Osteoblast (primary cell): ENCODE data around the gene SAMD8. TPM values are rescaled to one million over a fixed set of nuclear protein-coding genes. Genes with fewer than 3 reads are reported as not detected.
"Not testable (repeated sequence)": the region's sequence is repeated elsewhere in the genome, so short reads cannot be mapped to it uniquely, and the experiment has no call there.

ENCODE experiments used
- DNase-seq: peaks from one replicate; pipeline ENCODE4 v3.0.0; 2011; ENCODE audit warnings: low spot score, mixed read lengths; ENCODE audit not compliant: insufficient read length; ENCODE audit errors: missing footprints
- H2AFZ ChIP-seq: 2 replicates; pipeline ENCODE4 v1.6.0; 2011; ENCODE audit warnings: mild to moderate bottlenecking, low read length
- H3K27ac ChIP-seq: 2 replicates; pipeline ENCODE4 v1.5.1; 2011; ENCODE audit warnings: mild to moderate bottlenecking, low read depth, low read length, moderate library complexity
- H3K27me3 ChIP-seq: 2 replicates; pipeline ENCODE4 v1.6.0; 2012; ENCODE audit warnings: mild to moderate bottlenecking, control low read depth, inconsistent platforms, low read length, moderate library complexity; ENCODE audit not compliant: insufficient read depth
- H3K36me3 ChIP-seq: 2 replicates; pipeline ENCODE4 v1.5.1; 2011; ENCODE audit warnings: mild to moderate bottlenecking, low read length, control low read depth, moderate library complexity; ENCODE audit not compliant: insufficient read depth
- H3K4me1 ChIP-seq: 2 replicates; pipeline ENCODE4 v1.5.1; 2011; ENCODE audit warnings: mild to moderate bottlenecking, low read length, control low read depth, moderate library complexity; ENCODE audit not compliant: insufficient read depth
- H3K4me2 ChIP-seq: 2 replicates; pipeline ENCODE4 v1.6.0; 2011; ENCODE audit warnings: mild to moderate bottlenecking, low read length; ENCODE audit not compliant: insufficient read depth
- H3K4me3 ChIP-seq: fragments of 200-600 bp; sonication (generic); 3 replicates; pipeline ENCODE4 v1.5.1; 2012; ENCODE audit warnings: mild to moderate bottlenecking, low read length, inconsistent platforms; ENCODE audit not compliant: insufficient read depth
- H3K79me2 ChIP-seq: 2 replicates; pipeline ENCODE4 v1.6.0; 2012; ENCODE audit warnings: mild to moderate bottlenecking, low read length, control low read depth, inconsistent platforms; ENCODE audit not compliant: insufficient read depth
- H3K9me3 ChIP-seq: 2 replicates; pipeline ENCODE4 v1.5.1; 2011; ENCODE audit warnings: low read depth, low read length, control low read depth
- H4K20me1 ChIP-seq: 2 replicates; pipeline ENCODE4 v1.6.0; 2012; ENCODE audit warnings: mild to moderate bottlenecking, low read length, control low read depth; ENCODE audit not compliant: insufficient read depth
- CTCF ChIP-seq: IDR thresholded peaks from 2 replicates; pipeline ENCODE4 v1.5.1; 2011; ENCODE audit warnings: mild to moderate bottlenecking, low read depth, low read length, moderate library complexity; ENCODE audit errors: extremely low read depth
- total RNA-seq: library from RNA; depleted of rRNA; stranded (reverse); fragments of >200 nt; gene quantifications from 2 replicates; pipeline ENCODE4 v1.2.3, GENCODE V29; 2012

Gene SAMD8
- total RNA-seq, 1 donor: 31.5 TPM

GRCh38 chr10:75129537-75129936, 18.1 kb downstream of the SAMD8 start:
- no peaks in the 10 kb centered on the region for H3K9me3 ChIP-seq
- peaks cover 9% of the 10 kb centered on the region for H3K4me1 ChIP-seq
- H3K4me3 ChIP-seq: no peak overlapping the region
- no peak overlapping the region for H3K4me2 ChIP-seq
- H3K79me2 ChIP-seq: peaks cover 76% of the 10 kb centered on the region
- no peaks in the 10 kb centered on the region for H3K27me3 ChIP-seq
- no peak overlapping the region for H3K27ac ChIP-seq
- H3K36me3 ChIP-seq: peaks cover 10% of the 10 kb centered on the region
- peaks cover 8% of the 10 kb centered on the region for H4K20me1 ChIP-seq
- no peak overlapping the region for H2AFZ ChIP-seq
- TF ChIP-seq CTCF: no peak
- no peak for DNase-seq

DNA sequence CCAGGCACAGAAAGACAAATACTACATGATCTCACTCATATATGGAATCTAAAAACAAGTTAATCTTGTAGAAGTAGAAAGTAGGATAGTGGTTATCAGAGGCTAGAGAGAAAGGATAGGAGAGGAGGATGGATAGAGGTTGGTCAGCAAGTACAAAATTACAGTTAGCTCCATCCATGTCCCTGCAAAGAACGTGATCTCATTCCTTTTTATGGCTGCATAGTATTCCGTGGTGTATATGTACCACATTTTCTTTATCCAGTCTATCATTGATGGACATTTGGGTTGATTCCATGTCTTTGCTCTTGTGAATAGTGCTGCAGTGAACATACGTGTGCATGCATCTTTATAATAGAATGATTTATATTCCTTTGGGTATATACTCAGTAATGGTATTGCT, 22.2 kb downstream of the SAMD8 start:
- not testable (repeated sequence) for H3K4me2 ChIP-seq, H3K27me3 ChIP-seq, H3K4me3 ChIP-seq, H2AFZ ChIP-seq, H3K9me3 ChIP-seq, H3K27ac ChIP-seq, H3K36me3 ChIP-seq, DNase-seq
- H3K4me1 ChIP-seq: peaks cover 17% of the 10 kb centered on the region
- H3K79me2 ChIP-seq: peaks cover 63% of the 10 kb centered on the region
- peaks cover 11% of the 10 kb centered on the region for H4K20me1 ChIP-seq

DNA sequence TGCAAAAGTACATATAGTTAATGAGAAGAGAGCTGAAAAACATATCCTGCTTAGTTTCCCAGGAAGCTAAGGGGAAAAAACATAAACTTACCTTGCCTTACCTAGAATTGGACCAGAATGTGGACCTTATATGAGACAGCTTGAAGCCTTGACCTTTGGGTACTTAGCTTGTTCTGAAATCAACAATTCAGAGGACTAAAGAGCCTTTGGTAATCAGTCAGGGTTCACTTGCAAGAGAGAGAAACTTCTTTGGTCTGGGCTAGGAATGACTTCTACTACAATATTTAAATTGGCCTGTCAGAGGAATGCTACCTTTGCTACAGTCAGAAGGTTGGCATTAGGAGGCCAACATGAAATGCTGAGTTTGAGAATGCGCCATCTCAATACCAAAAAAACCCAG, 24.9 kb downstream of the SAMD8 start:
- Histone ChIP-seq H3K27me3 (no peaks in the 10 kb centered on the region), H3K4me2 (no peak overlapping the region), H3K9me3 (no peaks in the 10 kb centered on the region), H3K27ac (no peak overlapping the region), H3K36me3 (no peaks in the 10 kb centered on the region), H3K4me3 (no peak overlapping the region), H3K4me1 (peaks cover 17% of the 10 kb centered on the region), H4K20me1 (peaks cover 11% of the 10 kb centered on the region), H2AFZ (no peak overlapping the region), H3K79me2 (peaks cover 73% of the 10 kb centered on the region)
- no peak for TF ChIP-seq CTCF
- DNase-seq: no peak

DNA sequence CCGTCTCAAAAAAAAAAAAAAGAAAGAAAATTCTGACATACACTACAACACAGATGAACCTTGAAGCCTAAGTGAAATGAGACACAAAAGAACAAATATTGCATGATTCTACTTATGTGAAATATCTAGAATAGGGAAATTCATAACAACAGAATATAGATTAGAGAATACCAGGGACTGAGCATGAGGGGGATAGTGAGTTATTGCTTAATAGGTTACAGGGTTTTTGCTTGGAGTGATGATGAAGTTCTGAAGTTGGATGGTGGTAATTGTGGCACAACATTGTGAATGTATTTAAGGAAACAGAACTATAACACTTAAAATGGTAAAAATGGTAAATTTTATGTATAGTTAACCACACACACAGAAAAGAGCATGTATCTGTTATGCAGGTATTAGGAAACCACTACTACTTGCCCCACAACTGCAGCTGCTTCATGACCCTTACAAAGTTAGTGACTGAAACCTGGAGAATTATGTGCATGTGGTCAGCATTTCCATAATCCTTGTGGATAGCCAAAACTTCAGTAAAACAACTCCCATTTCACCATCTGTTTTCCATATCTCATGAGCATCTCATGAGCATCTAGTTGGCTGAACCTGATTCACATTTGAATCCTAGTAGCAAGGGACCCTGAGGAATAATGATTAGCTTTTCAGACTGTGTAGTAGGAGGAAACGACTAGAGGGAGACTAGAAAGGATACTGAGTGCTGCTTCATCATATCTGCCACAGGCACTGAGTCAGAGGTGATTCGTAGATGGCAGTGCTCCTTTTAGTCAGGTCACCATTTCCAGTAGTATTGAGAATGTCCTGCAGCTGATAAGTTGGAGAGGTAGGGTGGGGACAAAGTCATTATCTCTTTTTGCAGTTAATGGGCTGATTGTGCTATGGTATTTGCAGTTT, 26.3 kb downstream of the SAMD8 start:
- peaks cover 11% of the 10 kb centered on the region for H4K20me1 ChIP-seq
- peaks cover 68% of the 10 kb centered on the region for H3K79me2 ChIP-seq
- H3K9me3 ChIP-seq: no peaks in the 10 kb centered on the region
- H3K4me1 ChIP-seq: peaks cover 17% of the 10 kb centered on the region
- H3K36me3 ChIP-seq: no peaks in the 10 kb centered on the region
- H2AFZ ChIP-seq: no peak overlapping the region
- no peaks in the 10 kb centered on the region for H3K27me3 ChIP-seq
- H3K4me3 ChIP-seq: no peak overlapping the region
- peak; percentile 88 for DNase-seq
- peak overlapping the region; percentile 16 for H3K4me2 ChIP-seq
- H3K27ac ChIP-seq: peak overlapping the region; percentile 7
- TF ChIP-seq CTCF: no peak
